ENCODE measurements around the gene FAIM2.

FAIM2 gene

DNA sequence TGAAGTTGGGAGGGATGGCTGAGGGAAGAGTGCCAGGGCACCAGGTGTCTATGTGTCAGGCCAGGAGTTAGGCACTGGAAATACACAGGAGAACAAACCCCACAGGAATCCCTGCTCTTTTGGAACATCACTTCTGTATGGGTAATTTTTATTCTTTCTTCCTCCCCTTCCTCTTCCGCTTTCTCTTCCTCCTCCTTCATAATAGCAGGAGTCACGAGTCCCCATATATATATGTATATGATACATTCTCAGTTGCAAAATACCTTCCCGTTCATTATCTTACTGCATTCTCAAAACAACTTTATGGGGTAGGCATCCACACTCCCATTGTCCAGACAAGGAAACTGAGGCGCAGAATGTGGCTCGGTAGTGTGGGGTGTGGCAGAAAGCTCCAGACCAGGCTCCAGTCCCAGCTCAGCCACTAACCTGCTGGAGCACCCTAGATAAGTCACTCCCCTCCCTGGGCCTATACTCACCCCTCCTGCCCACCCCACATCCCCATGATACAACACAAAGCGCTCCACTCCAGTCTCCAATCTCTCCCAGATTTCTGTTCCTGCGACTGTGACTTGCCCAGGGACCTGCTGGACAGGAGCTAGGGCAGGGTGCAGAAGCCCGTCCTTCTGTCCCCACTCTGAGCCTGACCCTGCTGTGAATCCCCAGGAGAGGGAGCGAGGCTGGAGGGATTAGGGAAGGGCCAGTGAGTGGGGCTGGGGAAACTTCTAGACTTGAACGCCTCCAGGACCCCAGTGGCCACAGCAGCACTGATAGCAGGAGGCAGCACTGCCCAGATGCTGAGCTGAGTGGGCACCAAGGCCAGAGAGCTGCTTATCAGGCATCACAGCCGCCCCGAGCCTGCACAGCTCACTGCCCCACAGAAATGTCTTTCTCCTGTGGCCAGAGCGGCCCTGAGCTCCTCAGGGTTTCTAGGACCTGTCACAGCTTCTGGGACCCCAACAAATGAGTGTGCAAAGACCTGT, 45.5 kb upstream of the FAIM2 start:
- TF ChIP-seq CTCF (IDR thresholded peaks at IDR 0.05; ENCODE audit: insufficient read depth, low read depth, low read length, missing control alignments): no peak
- H3K4me3 ChIP-seq (ENCODE audit: low read length): no peak overlapping the region
- DNase-seq (ENCODE audit: low read depth): no peak

GRCh38 chr12:49947593-49948226, 44.0 kb upstream of the FAIM2 start:
- TF ChIP-seq CTCF (IDR thresholded peaks at IDR 0.05; ENCODE audit: insufficient read depth, low read depth, low read length, missing control alignments): no peak
- DNase-seq (ENCODE audit: low read depth): no peak
- no peak overlapping the region for H3K4me3 ChIP-seq (ENCODE audit: low read length)

DNA sequence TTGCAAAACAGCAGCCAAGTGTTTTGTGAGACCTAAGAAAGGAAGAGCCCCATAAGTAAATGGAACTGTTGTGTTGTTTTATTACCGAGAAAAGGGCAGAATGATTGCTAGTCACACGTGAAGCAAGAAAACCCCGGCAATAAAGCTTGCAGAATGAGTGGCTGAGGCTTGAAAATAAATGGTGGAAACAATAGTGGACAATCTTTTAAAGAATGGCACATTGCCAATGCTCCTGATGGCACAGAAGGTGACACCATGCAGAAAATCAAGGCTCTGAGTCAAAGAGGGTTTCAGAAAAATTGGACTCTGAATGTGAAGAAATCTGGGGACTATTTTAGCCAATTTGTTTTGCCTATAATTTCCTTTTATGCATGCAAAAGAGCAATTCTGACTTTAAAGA, 42.8 kb upstream of the FAIM2 start:
- no peak for TF ChIP-seq CTCF (IDR thresholded peaks at IDR 0.05; ENCODE audit: insufficient read depth, low read depth, low read length, missing control alignments)
- no peak overlapping the region for H3K4me3 ChIP-seq (ENCODE audit: low read length)
- DNase-seq (ENCODE audit: low read depth): no peak

- no peak for TF ChIP-seq CTCF (IDR thresholded peaks at IDR 0.05; ENCODE audit: insufficient read depth, low read depth, low read length, missing control alignments)
These were observed 42.4 kb upstream of the FAIM2 start for GRCh38 chr12:49946086-49946485.

DNA sequence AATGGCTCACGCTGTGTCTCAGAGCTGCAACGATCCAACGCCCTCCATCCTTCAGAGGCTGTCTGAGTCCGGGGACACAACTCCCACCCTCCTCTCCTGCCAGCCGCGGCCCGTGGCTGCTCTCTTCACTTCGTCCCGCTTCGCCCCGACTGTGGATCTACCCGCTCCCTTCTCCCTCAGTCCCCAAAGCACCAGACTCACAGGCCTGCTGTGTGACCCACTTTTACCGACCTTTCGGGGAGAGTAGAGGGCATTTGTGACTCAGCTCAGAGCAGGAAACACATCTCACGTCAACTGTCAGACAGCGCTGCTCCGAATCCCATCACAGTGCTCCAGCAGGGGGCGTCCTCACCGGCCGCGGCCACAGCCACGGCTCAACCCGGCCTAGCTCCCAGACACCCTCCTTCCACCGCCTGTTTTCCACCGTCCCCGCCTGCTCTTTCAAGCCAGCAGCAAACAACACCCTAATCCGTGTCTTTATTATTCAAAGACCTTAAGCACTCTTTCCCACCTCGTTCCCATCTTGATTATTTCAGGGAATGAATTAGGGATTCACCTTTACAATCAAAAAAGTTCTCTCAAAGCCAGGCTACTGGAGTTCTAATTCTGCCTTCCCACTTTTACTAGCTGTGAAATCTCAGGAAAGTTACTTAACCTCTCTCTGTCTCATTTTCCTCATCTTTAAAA, 41.8 kb upstream of the FAIM2 start:
- no peak overlapping the region for H3K4me3 ChIP-seq (ENCODE audit: low read length)
- TF ChIP-seq CTCF (IDR thresholded peaks at IDR 0.05; ENCODE audit: insufficient read depth, low read depth, low read length, missing control alignments): peak; percentile 87
- DNase-seq (ENCODE audit: low read depth): peak; percentile 81

More at GRCh38 chr12:49946086-49946485, 42.4 kb upstream of the FAIM2 start:
- no peak overlapping the region for H3K4me3 ChIP-seq (ENCODE audit: low read length)
- DNase-seq (ENCODE audit: low read depth): no peak

DNA sequence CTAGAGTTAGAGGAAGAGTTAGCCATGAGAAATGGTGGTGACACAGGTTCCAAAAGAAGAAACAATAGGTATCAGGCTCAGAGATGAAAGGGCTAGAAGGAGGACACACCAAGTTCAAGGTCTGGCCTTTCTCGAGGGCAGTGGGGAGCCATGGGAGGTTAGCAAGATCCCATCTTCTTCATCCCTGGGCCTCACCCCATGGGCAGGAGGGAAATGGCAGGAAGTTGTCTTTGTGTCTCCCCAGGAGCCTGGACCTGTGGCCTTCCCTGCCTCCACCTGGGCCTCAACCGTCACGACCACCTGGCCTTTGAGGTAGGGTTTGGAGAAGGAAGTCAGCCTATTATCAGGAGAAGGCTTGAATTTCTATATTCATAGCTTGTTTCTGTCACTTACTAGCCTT, 41.0 kb upstream of the FAIM2 start:
- DNase-seq (ENCODE audit: low read depth): no peak
- H3K4me3 ChIP-seq (ENCODE audit: low read length): no peak overlapping the region
- TF ChIP-seq CTCF (IDR thresholded peaks at IDR 0.05; ENCODE audit: insufficient read depth, low read depth, low read length, missing control alignments): no peak

Data from epithelial cell of esophagus (primary cell).